Heart left ventricle (tissue), 13 donors: Measurements from ENCODE around the gene CAPN10.

Experiments used
- POLR2A ChIP-seq, 2 donors: fragments of 450-650 bp; IDR thresholded peaks; one replicate each; pipeline ENCODE4 v1.6.1; 2017; ENCODE audit warnings: antibody characterized with exemption in 2 of 2, mild to moderate bottlenecking in 2 of 2, moderate library complexity in 2 of 2
- TF ChIP-seq, protein P1 (sequence below), 12 donors: fragments of 200-600 bp; sonication (generic) in 4 of 12; IDR thresholded peaks; one replicate each; pipeline versions ENCODE4 v1.5.0 to v1.8.0; 2018 to 2022; ENCODE audit warnings: antibody characterized with exemption in 12 of 12, mild to moderate bottlenecking in 5 of 12
- donor health status: ischemic (EF 13 %, LVEDD 7.1; RV severe dilation, severe dysfunction).
- donor health status: DM: no; HTN: yes; CAD: no.
- donor health status: DM: no; HTN: no; CAD: no.
- donor health status: ischemic (EF 25% LVEDD 6.9; RV normal size, moderate dysfunction).
- donor health status: ischemic (EF 25% LVEDD 5.7; RV mildly dilated, moderate dysfunction).
- donor health status: ischemic (EF 35%, LVEDD 5.7; RV mildly dilated, moderate dysfunction).
- donor health status: nonischemic (EF 11% LVEDD 7.7; RV severe dilation, severe dysfunction).
- donor health status: DM: yes; HTN: yes; CAD: no.
- donor health status: PGD.
- donor health status: ischemic (EF 29% LVEDD 5.4; RV normal size, mild dysfunction).
- donor health status: nonischemic (EF 23%, LVEDD 6.1; RV moderate dilation, normal function).

DNA sequence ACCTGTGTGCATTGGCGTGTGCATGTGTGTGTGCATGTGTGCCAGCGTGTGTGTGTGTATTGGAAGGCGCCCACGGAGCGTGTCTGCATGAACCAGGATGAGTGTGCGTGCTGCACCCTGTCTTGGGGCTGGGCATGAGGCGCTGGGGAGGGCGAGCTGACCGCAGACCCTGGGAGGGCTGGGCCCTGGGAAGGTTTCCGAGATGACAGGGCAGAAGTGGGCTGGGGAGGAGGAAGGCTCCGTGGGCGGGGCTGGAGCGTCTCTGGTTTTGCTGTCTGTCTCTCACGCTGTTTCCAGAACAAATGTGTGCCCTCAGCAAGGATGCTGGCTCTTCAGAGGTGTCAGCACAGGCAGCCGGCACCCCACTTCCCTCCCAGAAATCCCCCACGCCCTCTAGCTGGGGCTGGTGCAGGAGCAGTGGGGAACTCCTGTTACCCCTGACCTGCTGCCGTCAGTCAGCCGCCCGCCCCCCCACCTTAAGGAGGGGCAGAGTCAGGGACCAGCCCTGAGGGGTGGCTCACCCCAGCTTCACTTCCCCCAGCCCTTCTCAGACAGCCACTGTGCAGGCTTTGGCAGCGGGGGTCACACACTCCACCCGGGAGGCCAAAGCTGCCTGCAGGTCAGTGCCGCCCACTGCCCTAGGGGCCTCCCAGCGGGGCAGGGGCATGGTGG lies 38.6 kb downstream of the CAPN10 start, which contains the start of gene GPR35:
- TF ChIP-seq POLR2A (IDR thresholded peaks at IDR 0.05) = no peak
- TF ChIP-seq, protein P1, sequence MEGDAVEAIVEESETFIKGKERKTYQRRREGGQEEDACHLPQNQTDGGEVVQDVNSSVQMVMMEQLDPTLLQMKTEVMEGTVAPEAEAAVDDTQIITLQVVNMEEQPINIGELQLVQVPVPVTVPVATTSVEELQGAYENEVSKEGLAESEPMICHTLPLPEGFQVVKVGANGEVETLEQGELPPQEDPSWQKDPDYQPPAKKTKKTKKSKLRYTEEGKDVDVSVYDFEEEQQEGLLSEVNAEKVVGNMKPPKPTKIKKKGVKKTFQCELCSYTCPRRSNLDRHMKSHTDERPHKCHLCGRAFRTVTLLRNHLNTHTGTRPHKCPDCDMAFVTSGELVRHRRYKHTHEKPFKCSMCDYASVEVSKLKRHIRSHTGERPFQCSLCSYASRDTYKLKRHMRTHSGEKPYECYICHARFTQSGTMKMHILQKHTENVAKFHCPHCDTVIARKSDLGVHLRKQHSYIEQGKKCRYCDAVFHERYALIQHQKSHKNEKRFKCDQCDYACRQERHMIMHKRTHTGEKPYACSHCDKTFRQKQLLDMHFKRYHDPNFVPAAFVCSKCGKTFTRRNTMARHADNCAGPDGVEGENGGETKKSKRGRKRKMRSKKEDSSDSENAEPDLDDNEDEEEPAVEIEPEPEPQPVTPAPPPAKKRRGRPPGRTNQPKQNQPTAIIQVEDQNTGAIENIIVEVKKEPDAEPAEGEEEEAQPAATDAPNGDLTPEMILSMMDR (IDR thresholded peaks at IDR 0.05) = no peak
